HUDEP-2 (cell line): ENCODE results near the gene DNAI1.
"Not testable (repeated sequence)": the region's sequence is repeated elsewhere in the genome, so short reads cannot be mapped to it uniquely, and the experiment has no call there.

Experiments
- DNase-seq, 76 experiments: peaks; one replicate each; lab custom pipeline; 2025; ENCODE audit not compliant: unreplicated experiment in 76 of 76; lab: John Stamatoyannopoulos, UW

DNAI1 gene

GRCh38 chr9:34458013-34458958, at the start of gene DNAI1, which contains the start of gene FAM219A:
Gene DNAI1, plus strand, starts transcription at chr9:34458805. Its CDS starts 201 bp downstream, at chr9:34459006.
Gene FAM219A, minus strand, starts transcription at chr9:34458570. Its CDS starts 307 bp downstream, at chr9:34458263.
- peak; percentile 22 to 99 (median 96) for DNase-seq

- no peak for DNase-seq
Observed at GRCh38 chr9:34409154-34409553, 49.5 kb upstream of the DNAI1 start.

DNA sequence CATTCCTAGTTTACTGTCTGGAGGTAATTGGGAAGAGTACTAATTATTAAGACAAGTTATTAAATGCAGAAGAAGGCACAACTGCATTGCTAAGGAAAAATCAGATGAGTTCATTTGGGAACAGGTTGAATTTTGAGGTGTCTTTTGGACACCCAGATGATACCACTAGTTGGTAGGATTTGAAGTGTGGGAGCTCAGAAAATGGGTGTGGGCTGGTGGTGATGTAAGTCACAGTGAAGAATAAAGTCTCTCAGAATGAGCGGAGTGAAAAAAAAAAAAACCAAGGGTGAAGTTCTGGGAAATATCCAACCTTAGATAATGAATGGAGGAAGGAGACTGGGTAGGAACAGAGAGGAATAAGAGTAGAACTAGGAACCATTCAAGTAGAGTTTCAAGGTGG, 46.3 kb upstream of the DNAI1 start:
- DNase-seq = no peak

- peak in 44 of 76 experiments; percentile 2 to 63 (median 22) for DNase-seq
Observed at GRCh38 chr9:34413231-34413852, 45.3 kb upstream of the DNAI1 start.

GRCh38 chr9:34417734-34418133, 40.9 kb upstream of the DNAI1 start:
- no peak for DNase-seq

DNA sequence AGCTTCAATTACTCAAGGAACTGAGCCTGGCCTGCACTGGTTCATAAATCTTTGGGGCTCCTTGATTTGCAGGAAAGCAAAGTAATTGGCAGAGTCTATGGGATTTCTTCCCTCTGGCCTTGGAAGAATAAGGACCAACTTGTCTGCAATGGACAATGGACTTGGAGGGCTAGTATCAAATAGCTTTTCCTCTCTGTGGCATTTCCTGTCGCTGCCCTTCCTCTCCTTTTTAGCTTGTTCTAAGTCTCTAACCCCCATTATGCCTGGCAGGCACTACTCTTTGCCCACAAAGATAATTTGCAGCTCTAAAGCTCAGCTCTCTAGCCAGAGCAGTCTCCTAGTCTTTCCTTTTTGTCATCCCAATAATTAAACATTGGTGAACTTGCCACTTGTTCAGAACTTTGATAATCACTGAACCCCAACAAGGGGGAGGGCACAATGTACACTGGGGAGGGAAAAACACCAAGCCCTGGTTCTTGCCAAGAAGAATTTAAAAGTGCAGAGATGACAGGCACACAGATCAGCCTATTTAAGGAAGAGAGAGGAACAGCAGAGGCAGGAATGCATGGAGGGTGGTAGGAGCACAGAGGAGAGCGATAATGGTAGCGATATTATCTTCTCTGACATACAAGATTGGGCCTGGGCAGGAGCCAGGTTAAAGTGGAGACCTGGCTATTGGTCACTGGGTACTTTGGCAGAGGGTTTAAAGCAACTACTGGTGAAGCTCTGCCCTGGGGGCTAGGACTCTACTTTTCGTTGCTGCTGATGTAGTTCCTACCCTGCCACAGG, 38.7 kb upstream of the DNAI1 start:
- no peak for DNase-seq

DNA sequence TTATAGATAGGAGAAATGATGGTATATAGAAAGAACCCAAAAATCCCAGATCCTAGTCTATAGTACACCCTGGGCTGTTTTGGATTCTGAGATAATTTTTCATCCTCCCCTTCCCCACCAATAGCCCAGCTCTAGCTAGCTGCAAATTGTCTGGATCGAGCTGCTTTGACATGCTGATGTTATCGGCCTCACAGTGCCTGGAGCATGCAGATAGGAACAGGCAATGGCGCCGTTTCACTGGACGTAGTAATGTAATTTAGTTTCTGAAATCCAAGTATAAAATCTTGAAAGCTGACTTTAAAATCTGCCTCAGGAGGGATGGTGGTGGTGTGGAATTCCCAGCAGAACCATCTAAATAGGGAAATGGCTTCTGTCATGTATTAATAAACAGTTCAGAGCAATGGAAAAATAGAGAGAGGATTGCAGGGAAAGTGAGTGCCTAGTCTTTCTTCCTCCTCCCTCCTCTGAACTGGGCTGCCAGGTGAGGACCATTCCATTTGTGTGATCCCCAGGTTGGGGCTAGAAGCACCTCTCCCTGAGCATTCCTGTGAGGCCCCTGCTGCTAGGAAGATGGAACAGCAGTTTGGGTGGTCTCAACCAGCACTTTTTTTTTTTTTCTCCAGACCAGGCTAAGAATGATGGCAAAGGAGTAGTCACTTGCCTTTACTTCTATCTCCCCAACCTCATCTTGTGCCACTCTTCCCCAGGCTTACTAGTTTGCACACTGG, 32.1 kb upstream of the DNAI1 start:
- DNase-seq = peak in 5 of 76 experiments; percentile 1 to 12 (median 2)

DNA sequence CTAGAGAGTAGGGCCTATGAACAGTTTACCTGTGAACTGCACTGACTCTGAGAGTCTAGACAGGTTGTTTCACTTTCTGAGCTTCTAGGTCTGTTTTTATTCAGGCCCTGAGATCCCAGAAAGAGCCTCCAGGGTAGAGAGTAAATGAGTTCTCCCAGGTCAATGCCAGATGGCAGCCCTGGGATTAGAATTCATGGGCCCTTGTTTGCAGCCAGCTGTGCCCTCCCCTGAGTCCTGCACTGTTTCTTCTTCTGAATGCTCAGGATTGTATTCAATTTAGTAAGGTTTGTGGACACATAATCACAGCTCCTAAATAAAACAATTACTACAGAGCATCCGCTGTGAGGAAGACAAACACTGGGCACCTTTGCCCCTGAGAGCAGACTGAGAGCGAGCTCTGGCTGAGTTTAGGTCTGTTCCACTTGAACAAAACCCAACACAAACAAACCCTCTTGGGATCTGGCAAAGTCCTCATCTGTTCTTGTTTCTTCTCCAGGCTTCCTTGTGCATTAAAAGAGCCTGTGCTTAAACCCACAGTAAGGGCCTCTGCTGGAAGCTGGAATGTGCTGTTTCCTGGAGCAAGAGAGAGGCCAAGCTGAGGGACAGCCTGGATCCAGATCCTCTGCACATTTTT, 30.2 kb upstream of the DNAI1 start:
- no peak for DNase-seq

DNA sequence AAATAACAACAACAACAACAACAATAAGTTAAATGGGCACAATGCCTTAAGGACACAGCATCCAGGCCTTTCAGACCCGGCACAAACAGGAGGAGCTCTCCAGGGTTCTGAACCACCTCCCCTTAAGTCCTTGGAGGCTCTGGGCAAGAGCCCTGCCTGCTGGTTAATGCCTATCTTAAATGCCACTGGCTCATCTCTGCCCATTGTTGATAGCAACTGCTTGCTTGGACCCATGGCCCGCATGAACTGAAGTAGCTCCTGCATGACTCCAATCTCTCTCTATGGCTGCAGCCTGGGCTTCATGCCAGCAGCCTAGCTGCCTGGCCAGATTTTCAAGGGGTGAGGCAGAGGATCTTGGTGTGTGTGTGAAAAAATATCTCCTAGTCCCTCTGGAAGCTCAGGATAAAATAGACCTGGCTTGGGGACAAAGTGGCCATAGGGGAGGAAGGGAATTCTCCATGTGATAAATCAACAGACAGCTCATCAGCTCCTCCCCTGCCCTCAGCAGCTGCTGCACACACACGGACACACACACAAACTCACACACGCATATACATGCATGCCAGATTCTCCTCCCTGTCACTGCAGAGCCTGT, 27.7 kb upstream of the DNAI1 start:
- peak in 52 of 76 experiments; percentile 4 to 68 (median 31) for DNase-seq

GRCh38 chr9:34431667-34432066, 26.9 kb upstream of the DNAI1 start:
- DNase-seq = no peak

- DNase-seq = peak in 41 of 76 experiments; percentile 3 to 62 (median 23)
Observed at GRCh38 chr9:34437006-34437925, 21.3 kb upstream of the DNAI1 start.

DNA sequence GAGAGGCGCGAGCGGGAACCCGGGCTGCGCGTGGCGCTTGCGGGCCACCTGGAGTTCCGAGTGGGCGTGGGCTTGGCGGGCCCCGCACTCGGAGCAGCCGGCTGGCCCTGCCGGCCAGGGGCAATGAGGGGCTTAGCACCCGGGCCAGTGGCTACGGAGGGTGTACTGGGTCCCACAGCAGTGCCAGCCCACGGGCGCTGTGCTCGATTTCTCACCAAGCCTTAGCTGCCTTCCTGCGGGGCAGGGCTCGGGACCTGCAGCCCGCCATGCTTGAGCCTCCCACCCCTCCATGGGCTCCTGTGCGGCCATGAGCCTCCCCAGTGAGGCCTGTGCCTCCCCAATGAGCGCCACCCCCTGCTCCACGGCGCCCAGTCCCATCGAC, 20.7 kb upstream of the DNAI1 start:
- not testable (repeated sequence) for DNase-seq

GRCh38 chr9:34438465-34438864, 20.1 kb upstream of the DNAI1 start:
- not testable (repeated sequence) for DNase-seq

GRCh38 chr9:34440017-34440416, 18.6 kb upstream of the DNAI1 start:
- no peak for DNase-seq

- no peak for DNase-seq
Observed at GRCh38 chr9:34442770-34443169, 15.8 kb upstream of the DNAI1 start.

DNA sequence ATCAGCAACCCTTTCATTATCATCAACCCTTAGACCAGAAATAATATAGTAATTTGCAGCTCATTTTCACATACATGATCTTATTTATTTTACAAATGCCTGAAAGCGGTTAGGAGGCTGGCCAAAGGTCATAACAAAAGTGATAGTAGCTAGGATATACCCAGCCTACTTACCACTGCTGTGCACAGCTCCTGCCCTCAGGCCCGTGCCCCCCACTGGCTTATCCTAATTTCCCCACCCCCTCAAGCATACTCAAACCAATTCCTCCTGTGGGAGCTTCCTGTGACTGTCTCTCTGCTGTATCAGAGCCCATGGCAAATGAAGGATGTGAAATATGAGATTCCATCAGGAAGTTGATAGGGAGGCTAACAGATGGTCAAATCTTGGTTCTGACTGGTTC, 15.1 kb upstream of the DNAI1 start:
- DNase-seq = no peak

DNA sequence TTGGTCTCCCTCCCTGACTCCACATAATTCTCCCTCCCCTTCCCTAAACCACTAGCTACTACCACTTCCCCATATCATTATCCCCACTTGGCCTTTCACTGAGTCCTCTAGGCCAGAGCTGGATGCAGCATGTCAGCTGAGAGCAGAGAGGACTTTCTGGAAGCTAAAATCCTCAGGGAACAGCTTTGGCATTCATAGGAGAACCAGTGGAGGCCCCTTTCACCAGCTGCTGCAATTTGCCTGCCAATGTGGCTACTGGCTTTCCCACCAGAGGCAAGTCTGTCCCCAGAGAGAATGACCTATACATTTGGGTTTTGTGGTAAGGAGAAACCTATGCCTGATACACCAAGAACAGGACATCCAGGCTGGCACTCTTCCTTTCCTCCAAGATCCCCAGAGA, 14.6 kb upstream of the DNAI1 start:
- DNase-seq = no peak

- no peak for DNase-seq
Observed at GRCh38 chr9:34446468-34446891, 12.1 kb upstream of the DNAI1 start.
